Measurements from ENCODE around the gene TBCD. TPM values are rescaled to one million over a fixed set of nuclear protein-coding genes. Genes with fewer than 3 reads are reported as not detected.

The TBCD gene
- total RNA-seq, 2 donors from 2014 or later, result 55.0 to 55.5 TPM

GRCh38 chr17:82929011-82929622 lies 177.3 kb downstream of the TBCD start:
- Histone ChIP-seq H3K27me3 (replicated peaks; ENCODE audit: insufficient read depth) (no peaks in the 10 kb centered on the region), H3K36me3 (peaks cover 53% of the 10 kb centered on the region), H3K4me1 (ENCODE audit: control insufficient read depth in 1 of 2, low read depth in 2 of 2) (no peaks in the 10 kb centered on the region), H3K27ac (no peak overlapping the region), H3K4me3 (no peak overlapping the region), H3K9me3 (no peaks in the 10 kb centered on the region)
- no peak for DNase-seq (ENCODE audit: low spot score)
- ATAC-seq (ENCODE audit: insufficient number of reproducible peaks, low FRiP score, low read depth), result no peak
- TF ChIP-seq CTCF (IDR thresholded peaks at IDR 0.05), result no peak

GRCh38 chr17:82929676-82930042 lies 177.8 kb downstream of the TBCD start:
- Histone ChIP-seq H3K27me3 (replicated peaks; ENCODE audit: insufficient read depth) (no peaks in the 10 kb centered on the region), H3K4me3 (no peak overlapping the region), H3K27ac (no peak overlapping the region), H3K36me3 (peaks cover 48% of the 10 kb centered on the region), H3K4me1 (ENCODE audit: control insufficient read depth in 1 of 2, low read depth in 2 of 2) (no peaks in the 10 kb centered on the region), H3K9me3 (no peaks in the 10 kb centered on the region)
- TF ChIP-seq CTCF (IDR thresholded peaks at IDR 0.05), result no peak
- no peak for ATAC-seq (ENCODE audit: insufficient number of reproducible peaks, low FRiP score, low read depth)
- no peak for DNase-seq (ENCODE audit: low spot score)

- peaks cover 44% of the 10 kb centered on the region for H3K36me3 ChIP-seq
- H3K9me3 ChIP-seq, result no peaks in the 10 kb centered on the region
- no peaks in the 10 kb centered on the region for H3K4me1 ChIP-seq (ENCODE audit: control insufficient read depth in 1 of 2, low read depth in 2 of 2)
- no peak overlapping the region for H3K27ac ChIP-seq
- no peak for DNase-seq (ENCODE audit: low spot score)
- no peak overlapping the region for H3K4me3 ChIP-seq
- no peaks in the 10 kb centered on the region for H3K27me3 ChIP-seq (replicated peaks; ENCODE audit: insufficient read depth)
- no peak for TF ChIP-seq CTCF (IDR thresholded peaks at IDR 0.05)
- no peak for ATAC-seq (ENCODE audit: insufficient number of reproducible peaks, low FRiP score, low read depth)
Measured at GRCh38 chr17:82930043-82930923, 178.4 kb downstream of the TBCD start.

- no peaks in the 10 kb centered on the region for H3K27me3 ChIP-seq (replicated peaks; ENCODE audit: insufficient read depth)
- no peaks in the 10 kb centered on the region for H3K4me1 ChIP-seq (ENCODE audit: control insufficient read depth in 1 of 2, low read depth in 2 of 2)
- TF ChIP-seq CTCF (IDR thresholded peaks at IDR 0.05), result no peak
- no peak overlapping the region for H3K27ac ChIP-seq
- no peak for ATAC-seq (ENCODE audit: insufficient number of reproducible peaks, low FRiP score, low read depth)
- DNase-seq (ENCODE audit: low spot score), result no peak
- H3K9me3 ChIP-seq, result no peaks in the 10 kb centered on the region
- peaks cover 41% of the 10 kb centered on the region for H3K36me3 ChIP-seq
- no peak overlapping the region for H3K4me3 ChIP-seq
Measured at GRCh38 chr17:82930924-82931698, 179.2 kb downstream of the TBCD start.
